ENCODE measurements around the gene LOC128125822.
"Not testable (repeated sequence)": the region's sequence is repeated elsewhere in the genome, so short reads cannot be mapped to it uniquely, and the experiment has no call there.

LOC128125822 gene

GRCh38 chr6:63572044-63572746 is at the start of gene LOC128125822, which contains the start of gene PTP4A1:
Gene LOC128125822 (plus strand): TSS chr6:63572480.
Gene PTP4A1 (plus strand): TSS chr6:63572480. CDS start chr6:63576881, 4,401 bp downstream.
- DNase-seq, result peak; percentile 95

GRCh38 chr6:63522911-63523287 is 49.4 kb upstream of the LOC128125822 start:
- DNase-seq, result not testable (repeated sequence)

DNA sequence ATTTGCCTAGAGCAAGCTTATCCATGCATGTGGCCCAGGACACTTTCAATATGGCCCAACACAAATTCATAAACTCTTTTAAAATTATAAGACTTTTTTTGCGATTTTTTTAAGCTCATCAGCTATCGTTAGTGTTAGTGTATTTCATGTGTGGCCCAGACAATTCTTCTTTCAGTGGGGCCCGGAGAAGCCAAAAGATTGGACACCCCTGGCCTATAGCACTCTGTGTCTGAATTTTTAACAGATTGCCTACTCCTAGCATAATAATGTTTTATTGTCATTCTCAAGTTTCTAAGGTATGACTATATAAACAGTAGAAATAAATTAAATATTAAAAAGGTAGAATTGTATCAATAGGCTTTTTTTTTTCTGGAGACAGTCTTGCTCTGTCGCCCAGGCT is 48.6 kb upstream of the LOC128125822 start:
- DNase-seq, result no peak

DNA sequence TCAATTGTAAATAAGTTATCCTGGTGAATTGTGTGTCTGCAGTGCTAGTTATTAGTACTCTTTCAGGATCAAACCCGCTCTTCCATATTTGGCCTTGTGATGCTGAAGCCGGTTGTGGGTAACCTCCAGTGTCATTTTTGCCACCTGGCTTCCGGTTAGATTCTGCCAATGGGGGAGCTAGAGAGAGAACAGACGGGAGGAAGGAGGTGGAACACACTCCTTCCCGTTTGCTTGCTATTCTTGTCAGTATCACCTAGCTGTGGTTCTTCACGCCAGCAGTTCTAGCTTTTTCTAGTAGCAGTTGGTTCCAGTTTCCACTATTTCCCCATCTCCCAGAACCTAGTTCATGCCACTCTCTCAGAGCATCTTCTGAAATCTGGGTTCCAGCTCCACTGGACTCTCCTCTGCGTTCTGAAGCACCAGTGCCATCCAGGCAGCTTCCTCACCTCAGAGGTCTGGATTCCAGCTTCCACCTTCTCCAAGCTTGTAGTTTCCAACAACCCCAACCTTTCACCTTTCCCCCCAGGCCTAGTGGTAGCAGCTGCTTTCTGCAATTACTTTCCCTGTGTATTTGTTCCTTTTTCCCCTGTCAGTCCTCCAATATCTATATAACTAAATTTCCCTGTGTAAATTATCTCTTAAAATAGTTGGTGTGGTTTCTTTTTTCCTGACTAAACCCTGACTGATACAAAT is 46.9 kb upstream of the LOC128125822 start:
- DNase-seq, result no peak

GRCh38 chr6:63526931-63527330 is 45.3 kb upstream of the LOC128125822 start:
- DNase-seq, result no peak

- DNase-seq, result no peak
These were observed 44.4 kb upstream of the LOC128125822 start for GRCh38 chr6:63527658-63528514.

GRCh38 chr6:63529498-63529897 is 42.8 kb upstream of the LOC128125822 start:
- DNase-seq, result no peak

GRCh38 chr6:63530182-63530581 is 42.1 kb upstream of the LOC128125822 start:
- no peak for DNase-seq

DNA sequence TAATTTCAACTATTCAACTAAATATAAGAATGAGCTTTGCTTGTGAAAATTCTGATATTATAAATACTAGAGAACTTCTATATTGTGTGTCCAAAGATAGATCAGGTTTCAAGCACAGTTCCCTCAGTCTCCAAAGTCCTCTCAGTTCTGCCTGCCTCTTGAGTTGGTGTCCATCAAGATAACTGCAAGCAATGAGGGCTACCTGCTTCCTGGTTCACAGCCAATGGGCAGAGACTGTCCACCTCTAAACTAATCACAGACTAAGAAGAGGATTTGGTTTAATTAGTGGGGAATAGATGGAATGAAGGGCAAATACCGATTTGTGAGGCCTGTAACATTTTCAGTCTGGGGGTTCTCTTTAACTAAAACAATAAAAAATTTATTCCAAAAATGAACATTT is 41.3 kb upstream of the LOC128125822 start:
- DNase-seq, result no peak

GRCh38 chr6:63533026-63533425 is 39.3 kb upstream of the LOC128125822 start:
- DNase-seq, result no peak

- no peak for DNase-seq
These were observed 38.3 kb upstream of the LOC128125822 start for GRCh38 chr6:63533952-63534351.

- no peak for DNase-seq
These were observed 34.9 kb upstream of the LOC128125822 start for GRCh38 chr6:63537201-63537958.

GRCh38 chr6:63537959-63538300 is 34.4 kb upstream of the LOC128125822 start:
- no peak for DNase-seq

- DNase-seq, result no peak
These were observed 33.7 kb upstream of the LOC128125822 start for GRCh38 chr6:63538550-63538949.

- no peak for DNase-seq
These were observed 29.3 kb upstream of the LOC128125822 start for GRCh38 chr6:63543001-63543400.

- no peak for DNase-seq
These were observed 28.3 kb upstream of the LOC128125822 start for GRCh38 chr6:63543982-63544381.

GRCh38 chr6:63546236-63546635 is 26.0 kb upstream of the LOC128125822 start:
- no peak for DNase-seq

GRCh38 chr6:63546697-63547096 is 25.6 kb upstream of the LOC128125822 start:
- no peak for DNase-seq

GRCh38 chr6:63549076-63549475 is 23.2 kb upstream of the LOC128125822 start:
- no peak for DNase-seq

DNA sequence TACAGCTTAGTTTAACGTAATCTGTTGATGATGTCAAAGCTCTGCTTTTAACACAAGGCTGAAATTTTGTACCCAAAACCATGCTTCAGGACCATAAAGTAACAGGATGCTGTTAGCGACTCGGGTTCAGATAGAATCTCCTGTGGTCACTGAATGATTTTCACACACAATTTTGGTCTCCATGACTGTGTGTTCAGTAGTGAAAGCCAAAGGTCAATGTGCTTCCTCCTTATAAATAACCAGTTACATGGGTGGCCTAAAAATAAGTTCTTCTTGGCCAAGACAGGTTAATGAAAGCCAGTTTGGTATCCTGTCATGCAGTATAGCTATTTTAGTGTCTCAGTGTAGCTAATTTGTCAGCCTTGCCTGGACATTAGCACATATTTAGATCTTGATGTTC is 19.1 kb upstream of the LOC128125822 start:
- DNase-seq, result no peak

DNA sequence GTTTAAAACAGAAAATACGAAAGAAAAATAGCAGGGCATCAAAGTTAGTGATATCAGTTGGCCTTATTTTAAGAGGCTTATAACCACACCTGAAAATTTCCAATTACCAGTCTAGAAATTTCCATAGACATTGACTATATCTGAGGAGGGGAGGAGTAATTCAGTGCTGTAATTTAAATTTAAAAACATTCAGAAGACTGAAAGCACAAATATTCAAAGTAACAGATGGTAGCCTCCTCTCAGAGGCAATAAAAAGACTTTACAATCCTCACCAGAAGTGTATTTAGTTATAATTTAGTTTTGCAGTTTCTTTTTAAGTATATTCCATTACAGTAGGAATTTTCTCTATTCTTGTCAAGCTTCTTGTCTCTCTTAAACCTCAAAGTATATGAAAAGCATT is 18.4 kb upstream of the LOC128125822 start:
- DNase-seq, result no peak

- DNase-seq, result no peak
These were observed 17.5 kb upstream of the LOC128125822 start for GRCh38 chr6:63554782-63555181.

- DNase-seq, result no peak
These were observed 15.9 kb upstream of the LOC128125822 start for GRCh38 chr6:63556369-63556768.
